Heart right ventricle (tissue), 16 donors: Measurements from ENCODE around the gene PTPRN2. TPM values are rescaled to one million over a fixed set of nuclear protein-coding genes. Genes with fewer than 3 reads are reported as not detected.
"Not testable (repeated sequence)": the region's sequence is repeated elsewhere in the genome, so short reads cannot be mapped to it uniquely, and the experiment has no call there.

Experiments
- ATAC-seq, 8 donors: fragments of 200-7000 bp; cut with Tn5 transposase; one replicate each; pipeline ENCODE4 v1.9.1; 2020; ENCODE audit warnings: mild to moderate bottlenecking in 8 of 8, moderate library complexity in 8 of 8, moderate number of reproducible peaks in 1 of 8
- DNase-seq, 2 donors: peaks; one replicate each; pipeline ENCODE4 v3.0.0-alpha.2; 2020
- H3K27ac ChIP-seq, 10 donors: fragments of 200-600 bp; sonication (generic) in 2 of 10; one replicate each; pipeline versions ENCODE4 v1.5.0 to v1.8.0; 2020 to 2022; ENCODE audit warnings: mild to moderate bottlenecking in 3 of 10
- H3K27me3 ChIP-seq, 7 donors: fragments of 200-600 bp; one replicate each; pipeline ENCODE4 v1.8.0; 2021 to 2022; ENCODE audit warnings: mild to moderate bottlenecking in 2 of 7
- H3K36me3 ChIP-seq, 9 donors: fragments of 200-600 bp; sonication (generic) in 1 of 9; one replicate each; pipeline versions ENCODE4 v1.5.0 to v1.8.0; 2020 to 2022; ENCODE audit warnings: mild to moderate bottlenecking in 2 of 9
- H3K4me1 ChIP-seq, 9 donors: fragments of 200-600 bp; sonication (generic) in 1 of 9; one replicate each; pipeline versions ENCODE4 v1.5.0 to v1.8.0; 2020 to 2022; ENCODE audit warnings: mild to moderate bottlenecking in 4 of 9
- H3K4me3 ChIP-seq, 10 donors: fragments of 200-600 bp; sonication (generic) in 2 of 10; one replicate each; pipeline versions ENCODE4 v1.5.0 to v1.8.0; 2020 to 2022; ENCODE audit warnings: mild to moderate bottlenecking in 7 of 10, moderate library complexity in 2 of 10
- H3K9me3 ChIP-seq, 11 donors: fragments of 200-600 bp in 10 of 11; sonication (generic) in 2 of 11; one replicate each; pipeline versions ENCODE4 v1.5.0 to v1.8.0; 2013 to 2022; ENCODE audit warnings: mild to moderate bottlenecking in 2 of 11, control low read depth in 1 of 11, moderate library complexity in 1 of 11
- WGBS, 2 donors: extraction: QIAGEN DNeasy Blood & Tissue Kit; methylation state at CpG; one replicate each; pipeline ENCODE4 v1.1.7; 2013; ENCODE audit warnings: inconsistent platforms in 1 of 2; 5-methylcytosine and 5-hydroxymethylcytosine counted together
- intact Hi-C, 10 donors: fragments of 100-400 bp; cut with DNase I; formaldehyde crosslinking; loops; one replicate each; pipeline versions ENCODE4 v1.11.1 to v1.14.2; 2022
- polyA plus RNA-seq, 2 donors: library from polyadenylated mRNA; stranded (reverse); fragments of 200-250 nt; gene quantifications; one replicate each; pipeline ENCODE4 v1.2.3, GENCODE V29; 2013
- total RNA-seq, 10 donors: library from RNA; stranded (reverse); fragmentation: NEBNext Ultra II Directional in 3 of 10; extraction: Animal tissue kit (Norgen Biotek cat#: 25700) in 3 of 10; gene quantifications; one replicate each; pipeline versions ENCODE4 v1.2.1 to v1.2.4, GENCODE V29; 2021 to 2023
- TF ChIP-seq, protein P1 (sequence below), 9 donors: fragments of 200-600 bp; sonication (generic) in 2 of 9; IDR thresholded peaks; one replicate each; pipeline versions ENCODE4 v1.5.0 to v1.8.0; 2021 to 2022; ENCODE audit warnings: antibody characterized with exemption in 9 of 9, mild to moderate bottlenecking in 5 of 9, moderate library complexity in 1 of 9
- donor health status: Arrhythmogenic right ventricular cardiomyopathy.
- donor health status: ischemic (EF 13 %, LVEDD 7.1; RV severe dilation, severe dysfunction).
- donor health status: healthy with polysubstance abuse.
- donor health status: DM: no; HTN: yes; CAD: no.
- donor health status: DM: no; HTN: no; CAD: no.
- donor health status: ischemic (EF 25% LVEDD 6.9; RV normal size, moderate dysfunction).
- donor health status: ischemic (EF 25% LVEDD 5.7; RV mildly dilated, moderate dysfunction).
- donor health status: healthy.
- donor health status: DM: yes; HTN: yes; CAD: no.
- donor health status: Ischemic cardiomyopathy.
- donor health status: ischemic (EF 35%, LVEDD 5.7; RV mildly dilated, moderate dysfunction).
- donor health status: nonischemic (EF 11% LVEDD 7.7; RV severe dilation, severe dysfunction).
- donor health status: DM: yes; HTN: yes; CAD: no.
- donor health status: PGD.
- donor health status: ischemic (EF 29% LVEDD 5.4; RV normal size, mild dysfunction).
- donor health status: nonischemic (EF 23%, LVEDD 6.1; RV moderate dilation, normal function).

Gene PTPRN2
- total and polyA plus RNA-seq, 12 donors, result 0.82 to 1.8 (median 1.3) TPM

DNA sequence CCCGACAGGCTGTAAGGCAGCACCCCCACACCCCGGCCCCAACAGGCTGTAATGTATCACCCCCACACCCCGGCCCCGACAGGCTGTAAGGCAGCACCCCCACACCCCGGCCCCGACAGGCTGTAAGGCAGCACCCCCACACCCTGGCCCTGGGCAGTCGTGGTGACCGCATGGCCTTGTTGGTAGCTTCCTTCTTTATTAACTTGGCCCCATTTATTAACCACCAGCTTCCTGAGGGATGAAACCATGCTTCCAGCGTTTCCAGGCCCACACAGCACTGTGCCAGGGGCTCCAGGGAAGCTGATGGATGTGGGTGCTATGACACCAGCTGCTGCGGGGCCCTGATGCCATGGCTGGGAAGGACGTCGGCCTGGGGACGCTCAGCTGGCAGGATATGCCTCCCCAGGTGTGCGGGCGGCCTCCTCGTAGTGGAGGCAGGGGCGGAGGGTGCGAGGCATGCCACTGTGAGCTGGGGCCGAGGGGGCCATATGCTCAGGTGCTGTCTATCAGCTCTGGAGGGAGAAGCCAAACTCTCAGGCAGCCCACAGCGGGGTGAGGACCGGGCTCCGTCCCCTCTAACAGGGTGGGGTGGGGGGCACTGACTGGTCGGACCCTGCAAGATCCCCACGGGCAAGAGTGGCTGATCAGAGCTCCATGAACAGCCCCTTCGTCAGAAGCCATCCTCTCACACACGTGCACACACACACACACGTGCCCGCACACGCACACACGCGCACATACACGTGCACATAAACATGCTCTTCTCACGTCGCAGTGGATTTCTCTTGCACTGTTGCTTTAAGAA, 311.0 kb downstream of the PTPRN2 start:
- H3K9me3 ChIP-seq, result no peaks in the 10 kb centered on the region
- DNase-seq (no peak), ATAC-seq (no peak)
- TF ChIP-seq, protein P1, sequence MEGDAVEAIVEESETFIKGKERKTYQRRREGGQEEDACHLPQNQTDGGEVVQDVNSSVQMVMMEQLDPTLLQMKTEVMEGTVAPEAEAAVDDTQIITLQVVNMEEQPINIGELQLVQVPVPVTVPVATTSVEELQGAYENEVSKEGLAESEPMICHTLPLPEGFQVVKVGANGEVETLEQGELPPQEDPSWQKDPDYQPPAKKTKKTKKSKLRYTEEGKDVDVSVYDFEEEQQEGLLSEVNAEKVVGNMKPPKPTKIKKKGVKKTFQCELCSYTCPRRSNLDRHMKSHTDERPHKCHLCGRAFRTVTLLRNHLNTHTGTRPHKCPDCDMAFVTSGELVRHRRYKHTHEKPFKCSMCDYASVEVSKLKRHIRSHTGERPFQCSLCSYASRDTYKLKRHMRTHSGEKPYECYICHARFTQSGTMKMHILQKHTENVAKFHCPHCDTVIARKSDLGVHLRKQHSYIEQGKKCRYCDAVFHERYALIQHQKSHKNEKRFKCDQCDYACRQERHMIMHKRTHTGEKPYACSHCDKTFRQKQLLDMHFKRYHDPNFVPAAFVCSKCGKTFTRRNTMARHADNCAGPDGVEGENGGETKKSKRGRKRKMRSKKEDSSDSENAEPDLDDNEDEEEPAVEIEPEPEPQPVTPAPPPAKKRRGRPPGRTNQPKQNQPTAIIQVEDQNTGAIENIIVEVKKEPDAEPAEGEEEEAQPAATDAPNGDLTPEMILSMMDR (IDR thresholded peaks at IDR 0.05), result no peak
- intact Hi-C loops, result no loop called here
- 78 to 85% methylated on average over 31 to 34 of the region's 34 CpGs for WGBS, 2 donors
- H3K4me1 ChIP-seq, result no peaks in the 10 kb centered on the region
- no peak overlapping the region for H3K27ac ChIP-seq
- peaks cover 0 to 6% (median 0%) of the 10 kb centered on the region in 7 donors for H3K27me3 ChIP-seq
- H3K36me3 ChIP-seq, result no peaks in the 10 kb centered on the region
- H3K4me3 ChIP-seq, result no peak overlapping the region

- peaks cover 0 to 6% (median 0%) of the 10 kb centered on the region in 7 donors for H3K27me3 ChIP-seq
- H3K27ac ChIP-seq, result no peak overlapping the region
- WGBS, 2 donors, result 81 to 87% methylated on average over 15 to 21 of the region's 22 CpGs
- no peak overlapping the region for H3K4me3 ChIP-seq
- ATAC-seq (no peak), DNase-seq (no peak)
- TF ChIP-seq, protein P1 (IDR thresholded peaks at IDR 0.05), result no peak
- intact Hi-C loops, result no loop called here
- no peaks in the 10 kb centered on the region for H3K4me1 ChIP-seq
- no peaks in the 10 kb centered on the region for H3K9me3 ChIP-seq
- no peaks in the 10 kb centered on the region for H3K36me3 ChIP-seq
Observed at GRCh38 chr7:158275711-158276413, 311.8 kb downstream of the PTPRN2 start.

DNA sequence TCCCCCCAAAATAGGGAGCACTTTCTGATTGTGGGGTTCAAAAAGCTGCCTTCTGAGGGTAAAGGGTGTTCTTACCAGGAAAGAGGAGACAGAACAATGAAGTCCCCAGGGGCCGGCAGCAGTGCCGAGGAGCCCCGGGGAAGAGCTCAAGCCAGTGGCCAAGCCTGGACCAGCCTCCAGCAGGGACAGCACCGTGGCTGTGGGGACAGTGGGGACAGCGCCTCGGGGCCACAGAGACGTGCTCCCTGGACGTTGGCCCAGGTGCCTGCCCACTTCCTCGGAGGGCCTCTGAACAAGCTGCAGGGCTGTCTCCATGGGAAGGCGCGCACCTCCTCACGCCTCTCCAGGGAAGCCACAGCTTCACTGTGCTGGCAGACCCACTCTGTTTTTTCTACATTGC, 312.6 kb downstream of the PTPRN2 start:
- Histone ChIP-seq H3K9me3 (no peaks in the 10 kb centered on the region), H3K4me1 (no peaks in the 10 kb centered on the region), H3K27me3 (peaks cover 0 to 5% (median 0%) of the 10 kb centered on the region in 7 donors), H3K27ac (no peak overlapping the region), H3K36me3 (no peaks in the 10 kb centered on the region), H3K4me3 (no peak overlapping the region)
- 69 to 79% methylated on average over 12 of the region's 12 CpGs for WGBS, 2 donors
- intact Hi-C loops, result no loop called here
- peak in 1 of 8 donors; percentile 25 for ATAC-seq
- TF ChIP-seq, protein P1 (IDR thresholded peaks at IDR 0.05), result no peak
- no peak for DNase-seq

DNA sequence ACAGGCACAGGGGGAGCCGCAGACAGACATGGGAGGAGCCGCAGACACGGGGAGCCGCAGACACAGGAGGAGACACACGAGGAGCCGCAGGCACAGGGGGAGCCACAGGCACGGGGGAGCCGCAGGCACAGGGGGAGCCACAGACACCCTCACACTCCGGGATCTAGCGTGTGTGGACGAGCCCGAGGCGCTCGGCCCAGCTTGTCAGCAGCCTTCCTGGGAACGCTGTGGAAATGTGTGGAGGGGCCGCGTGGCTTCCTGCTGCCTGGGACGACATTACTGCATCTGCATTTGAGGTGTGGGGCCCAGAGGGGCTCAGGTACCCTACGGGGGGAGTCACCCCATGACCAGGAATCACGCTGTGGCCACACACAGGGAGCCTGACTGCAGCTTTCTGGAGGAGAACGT, 313.2 kb downstream of the PTPRN2 start:
- intact Hi-C loops, result no loop called here
- DNase-seq (no peak), ATAC-seq (no peak)
- Histone ChIP-seq H3K4me1 (no peaks in the 10 kb centered on the region), H3K27ac (no peak overlapping the region), H3K9me3 (no peaks in the 10 kb centered on the region), H3K4me3 (no peak overlapping the region), H3K27me3 (peaks cover 0 to 5% (median 0%) of the 10 kb centered on the region in 7 donors), H3K36me3 (no peaks in the 10 kb centered on the region)
- TF ChIP-seq, protein P1 (IDR thresholded peaks at IDR 0.05), result no peak
- 84 to 88% methylated on average over 21 of the region's 21 CpGs for WGBS, 2 donors

DNA sequence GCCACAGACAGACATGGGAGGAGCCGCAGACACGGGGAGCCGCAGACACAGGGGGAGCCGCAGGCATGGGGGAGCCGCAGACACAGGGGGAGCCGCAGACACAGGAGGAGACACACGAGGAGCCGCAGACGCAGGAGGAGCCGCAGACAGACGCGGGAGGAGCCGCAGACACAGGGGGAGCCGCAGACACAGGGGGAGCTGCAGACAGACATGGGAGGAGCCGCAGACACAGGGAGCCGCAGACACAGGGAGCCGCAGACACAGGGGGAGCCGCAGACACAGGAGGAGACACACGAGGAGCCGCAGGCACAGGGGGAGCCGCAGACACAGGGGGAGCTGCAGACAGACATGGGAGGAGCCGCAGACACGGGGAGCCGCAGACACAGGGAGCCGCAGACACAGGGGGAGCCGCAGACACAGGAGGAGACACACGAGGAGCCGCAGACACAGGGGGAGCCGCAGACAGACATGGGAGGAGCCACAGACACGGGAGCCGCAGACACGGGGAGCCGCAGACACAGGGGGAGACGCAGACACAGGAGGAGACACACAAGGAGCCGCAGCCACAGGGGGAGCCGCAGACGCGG, 313.8 kb downstream of the PTPRN2 start:
- H3K4me3 ChIP-seq, DNase-seq, H3K27ac ChIP-seq, H3K27me3 ChIP-seq, H3K9me3 ChIP-seq, ATAC-seq, H3K36me3 ChIP-seq, H3K4me1 ChIP-seq, intact Hi-C loops: not testable (repeated sequence)
- 93 to 94% methylated on average over 38 of the region's 38 CpGs for WGBS, 2 donors
